ENCODE data around the gene MYL9. TPM values are rescaled to one million over a fixed set of nuclear protein-coding genes. Genes with fewer than 3 reads are reported as not detected.
A peak's percentile ranks its signal among the peaks of the same experiment; 100 is the strongest.

The MYL9 gene
- total and polyA plus RNA-seq, 2 experiments from 2014 or later: 579 to 1,624 TPM

- H3K36me3 ChIP-seq: peaks cover 41% of the 10 kb centered on the region
- H3K27ac ChIP-seq: no peak overlapping the region
Measured at GRCh38 chr20:36584018-36584481, 42.7 kb downstream of the MYL9 start.

GRCh38 chr20:36585410-36586125, 44.2 kb downstream of the MYL9 start:
- peaks cover 29% of the 10 kb centered on the region for H3K36me3 ChIP-seq
- H3K4me3 ChIP-seq: no peak overlapping the region
- H3K27me3 ChIP-seq: no peaks in the 10 kb centered on the region
- TF ChIP-seq CTCF (IDR thresholded peaks at IDR 0.05; ENCODE audit: low read depth, low read length): no peak
- no peak overlapping the region for H3K27ac ChIP-seq
- DNase-seq (ENCODE audit: low read depth in 1 of 2, low spot score in 1 of 2): no peak
- H3K4me1 ChIP-seq (ENCODE audit: low read depth): no peaks in the 10 kb centered on the region
- H3K9me3 ChIP-seq (ENCODE audit: low read depth): no peaks in the 10 kb centered on the region

More at GRCh38 chr20:36584018-36584481, 42.7 kb downstream of the MYL9 start:
- Histone ChIP-seq H3K9me3 (ENCODE audit: low read depth) (no peaks in the 10 kb centered on the region), H3K4me1 (ENCODE audit: low read depth) (no peaks in the 10 kb centered on the region), H3K4me3 (no peak overlapping the region), H3K27me3 (no peaks in the 10 kb centered on the region)
- TF ChIP-seq CTCF (IDR thresholded peaks at IDR 0.05; ENCODE audit: low read depth, low read length): no peak
- DNase-seq (ENCODE audit: low read depth in 1 of 2, low spot score in 1 of 2): no peak

DNA sequence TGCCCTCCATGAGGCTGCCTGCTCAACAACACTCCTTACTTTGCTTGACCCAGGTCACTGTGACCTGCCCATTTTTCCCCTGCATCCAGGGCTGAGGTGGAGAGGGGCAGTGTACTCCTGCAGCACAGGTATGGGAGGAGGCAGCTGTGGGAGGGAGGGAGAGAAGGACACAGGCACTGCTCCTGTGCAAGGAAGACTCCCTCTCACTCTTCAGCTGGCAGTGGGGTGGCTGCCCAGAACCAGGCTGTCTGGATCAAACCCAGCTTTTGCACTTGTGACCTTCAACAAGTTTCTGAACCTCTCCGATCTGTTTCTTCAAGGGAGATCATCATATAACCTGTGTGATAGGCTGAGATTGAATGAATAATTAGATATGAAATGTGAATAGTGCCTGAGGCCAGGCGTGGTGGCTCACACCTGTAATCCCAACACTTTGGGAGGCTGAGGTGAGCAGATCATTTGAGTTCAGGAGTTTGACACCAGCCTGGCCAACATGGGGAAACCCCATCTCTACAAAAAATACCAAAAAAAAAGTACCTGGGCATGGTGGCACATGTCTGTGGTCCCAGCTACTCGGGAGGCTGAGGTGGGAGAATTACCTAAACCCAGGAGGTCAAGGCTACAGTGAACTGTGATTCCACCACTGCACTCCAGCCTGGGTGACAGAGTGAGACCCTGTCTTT, 46.2 kb downstream of the MYL9 start:
- H3K9me3 ChIP-seq (ENCODE audit: low read depth): no peaks in the 10 kb centered on the region
- TF ChIP-seq CTCF (IDR thresholded peaks at IDR 0.05; ENCODE audit: low read depth, low read length): no peak
- H3K27ac ChIP-seq: peak overlapping the region; percentile 23
- H3K4me3 ChIP-seq: no peak overlapping the region
- H3K27me3 ChIP-seq: no peaks in the 10 kb centered on the region
- DNase-seq (ENCODE audit: low read depth in 1 of 2, low spot score in 1 of 2): no peak
- H3K4me1 ChIP-seq (ENCODE audit: low read depth): no peaks in the 10 kb centered on the region
- peaks cover 21% of the 10 kb centered on the region for H3K36me3 ChIP-seq

- no peaks in the 10 kb centered on the region for H3K9me3 ChIP-seq (ENCODE audit: low read depth)
Measured at GRCh38 chr20:36591281-36591680, 50.0 kb downstream of the MYL9 start.

More at GRCh38 chr20:36591281-36591680, 50.0 kb downstream of the MYL9 start:
- Histone ChIP-seq H3K36me3 (peaks cover 11% of the 10 kb centered on the region), H3K4me1 (ENCODE audit: low read depth) (no peaks in the 10 kb centered on the region), H3K27ac (no peak overlapping the region), H3K27me3 (no peaks in the 10 kb centered on the region), H3K4me3 (no peak overlapping the region)
- DNase-seq (ENCODE audit: low read depth in 1 of 2, low spot score in 1 of 2): no peak
- TF ChIP-seq CTCF (IDR thresholded peaks at IDR 0.05; ENCODE audit: low read depth, low read length): no peak

All from cardiac muscle cell (in vitro differentiated cells and primary cell).